Endometrial microvascular endothelial cells (primary cell): ENCODE data around the gene TMEM237. TPM values are rescaled to one million over a fixed set of nuclear protein-coding genes. Genes with fewer than 3 reads are reported as not detected.
"Not testable (repeated sequence)": the region's sequence is repeated elsewhere in the genome, so short reads cannot be mapped to it uniquely, and the experiment has no call there.

Experiments used
- in situ Hi-C: cut with HindIII; loops from 2 replicates; pipeline ENCODE4 v1.10.0; 2017; ENCODE audit warnings: low sequenced_read_pairs, low pct_unique_long_range_greater_than_20kb; ENCODE audit errors: inconsistent ontology term
- total RNA-seq: library from RNA; depleted of rRNA; stranded (reverse); fragments of >200 nt; gene quantifications from one replicate; pipeline ENCODE4 v1.2.3, GENCODE V29; 2015; ENCODE audit errors: inconsistent ontology term

The TMEM237 gene
- total RNA-seq: 49.7 TPM

DNA sequence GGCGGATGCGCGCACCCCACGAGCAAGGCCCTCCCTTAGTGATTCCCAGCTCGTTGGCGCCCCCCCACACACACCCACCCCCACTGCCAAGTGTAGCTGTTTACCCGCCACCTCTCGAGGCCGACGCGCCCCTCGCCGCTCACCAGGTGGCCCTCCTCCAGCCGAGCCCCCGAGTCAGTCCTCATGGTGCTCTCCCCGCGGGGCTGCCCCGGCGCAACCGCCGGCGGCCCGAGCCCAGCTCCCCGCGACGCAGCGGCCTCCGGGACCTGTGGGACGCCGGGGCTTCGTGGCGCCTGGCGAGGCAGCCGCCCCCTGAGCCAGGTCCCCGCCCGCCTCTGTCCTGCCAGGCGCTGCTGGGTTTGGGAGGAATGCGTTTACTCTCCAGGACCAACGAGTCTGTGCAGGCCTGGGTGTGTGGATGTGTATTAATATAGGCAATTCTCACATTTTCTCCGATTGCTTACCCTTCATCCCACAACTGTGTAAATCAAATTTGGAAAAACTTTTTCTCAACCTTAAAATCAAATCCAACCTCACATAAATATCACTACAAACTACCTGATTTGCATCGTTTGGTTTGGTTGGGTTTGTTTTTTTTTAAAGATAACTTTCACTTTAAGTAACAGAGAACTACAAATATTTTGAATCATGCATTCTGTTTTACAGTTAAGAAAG, at the start of gene TMEM237:
TSS of gene TMEM237 (minus strand) at position 288 of the 675 bp plus-strand sequence. CDS start at position 185, 103 bp downstream.
- in situ Hi-C loops: no loop called here

GRCh38 chr2:201685156-201685555, 41.9 kb upstream of the TMEM237 start:
- in situ Hi-C loops: no loop called here

- in situ Hi-C loops: no loop called here
Observed at GRCh38 chr2:201680743-201681142, 37.4 kb upstream of the TMEM237 start.

GRCh38 chr2:201678401-201678800, 35.1 kb upstream of the TMEM237 start:
- in situ Hi-C loops: no loop called here

- in situ Hi-C loops: no loop called here
Observed at GRCh38 chr2:201675454-201675853, 32.2 kb upstream of the TMEM237 start.

DNA sequence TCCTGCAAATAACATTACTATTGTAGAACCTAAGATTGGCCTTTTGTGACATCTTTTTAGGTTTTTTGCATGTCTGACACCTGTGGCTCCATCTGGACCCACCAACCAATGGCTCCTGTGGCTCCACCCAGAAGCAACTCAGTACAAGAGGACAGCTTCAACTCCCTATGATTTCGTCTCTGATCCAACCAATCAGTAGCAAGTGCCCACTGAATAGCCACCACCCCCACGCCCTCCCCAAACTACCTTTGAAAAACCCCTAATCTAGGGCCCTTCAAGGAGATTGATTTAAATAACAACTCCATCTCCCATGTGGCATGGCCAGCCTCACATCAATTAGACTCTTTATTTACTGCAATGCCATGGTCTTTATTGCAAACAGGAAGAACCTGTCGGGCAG, 31.5 kb upstream of the TMEM237 start:
- in situ Hi-C loops: no loop called here

- in situ Hi-C loops: no loop called here
Observed at GRCh38 chr2:201674298-201674697, 31.0 kb upstream of the TMEM237 start.

DNA sequence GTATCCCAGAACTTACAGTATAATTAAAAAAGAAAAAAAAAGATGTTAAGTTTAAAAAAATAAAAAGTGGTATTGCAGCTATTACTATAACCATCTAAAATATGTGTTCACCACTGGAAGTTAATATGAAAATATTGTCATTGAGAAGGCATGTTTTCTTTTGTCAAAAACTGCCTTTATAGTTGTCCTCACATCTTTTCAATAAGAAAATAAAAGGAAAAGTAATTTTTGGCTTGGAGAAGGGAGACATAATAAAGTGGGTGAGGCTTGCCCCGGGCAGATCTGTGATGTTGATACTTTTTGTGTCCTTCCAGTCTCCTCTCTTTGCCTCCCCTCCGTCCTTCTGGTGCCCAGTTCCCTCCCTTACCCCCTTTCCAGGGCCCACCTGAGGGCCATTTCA, 30.2 kb upstream of the TMEM237 start:
- in situ Hi-C loops: no loop called here

GRCh38 chr2:201671205-201671604, 27.9 kb upstream of the TMEM237 start:
- in situ Hi-C loops: not testable (repeated sequence)

- in situ Hi-C loops: no loop called here
Observed at GRCh38 chr2:201669865-201670264, 26.6 kb upstream of the TMEM237 start.

- in situ Hi-C loops: no loop called here
Observed at GRCh38 chr2:201668402-201668910, 25.2 kb upstream of the TMEM237 start.

GRCh38 chr2:201664334-201664733, 21.0 kb upstream of the TMEM237 start:
- in situ Hi-C loops: no loop called here

- in situ Hi-C loops: no loop called here
Observed at GRCh38 chr2:201661366-201661765, 18.1 kb upstream of the TMEM237 start.

- in situ Hi-C loops: no loop called here
Observed at GRCh38 chr2:201660293-201660895, 17.1 kb upstream of the TMEM237 start.

DNA sequence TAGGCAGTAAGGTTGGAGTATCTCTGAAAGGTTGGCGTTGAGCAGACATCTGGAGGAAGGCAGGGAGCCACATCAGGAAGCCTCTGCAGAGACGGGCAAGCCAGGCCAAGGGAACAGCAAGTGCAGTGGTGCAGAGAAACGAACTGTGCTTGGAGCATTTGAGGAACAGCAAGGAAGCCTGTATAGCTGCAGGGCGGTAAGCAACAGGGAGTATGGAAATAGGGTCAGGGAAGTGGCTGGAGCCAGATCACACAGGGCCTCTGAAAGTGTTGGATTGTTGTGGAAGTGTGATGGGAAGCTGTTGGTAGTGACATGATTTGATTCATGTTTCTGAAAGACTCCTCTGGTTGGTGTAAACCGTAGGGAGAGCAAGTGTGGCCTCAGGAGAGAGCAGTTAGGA, 13.4 kb upstream of the TMEM237 start:
- in situ Hi-C loops: no loop called here

DNA sequence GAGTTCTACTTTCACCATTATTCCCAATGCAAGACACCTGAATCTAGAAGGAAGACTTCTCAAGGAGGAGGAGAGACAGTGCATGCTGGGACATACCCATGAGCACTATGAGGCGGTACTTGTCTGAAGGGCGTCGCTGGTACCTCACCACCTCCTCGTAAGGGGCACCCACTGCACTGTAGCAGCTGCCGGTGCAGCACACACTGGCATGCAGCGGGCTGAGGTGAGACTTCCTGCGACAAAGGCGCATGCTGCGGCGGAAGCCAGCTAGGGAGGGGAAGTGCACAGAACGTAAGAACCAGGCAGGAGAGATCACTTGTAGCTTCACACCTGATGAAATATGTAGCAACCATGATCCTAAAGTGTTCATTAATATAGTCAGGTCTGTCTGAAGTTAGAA, 12.8 kb upstream of the TMEM237 start:
- in situ Hi-C loops: no loop called here

DNA sequence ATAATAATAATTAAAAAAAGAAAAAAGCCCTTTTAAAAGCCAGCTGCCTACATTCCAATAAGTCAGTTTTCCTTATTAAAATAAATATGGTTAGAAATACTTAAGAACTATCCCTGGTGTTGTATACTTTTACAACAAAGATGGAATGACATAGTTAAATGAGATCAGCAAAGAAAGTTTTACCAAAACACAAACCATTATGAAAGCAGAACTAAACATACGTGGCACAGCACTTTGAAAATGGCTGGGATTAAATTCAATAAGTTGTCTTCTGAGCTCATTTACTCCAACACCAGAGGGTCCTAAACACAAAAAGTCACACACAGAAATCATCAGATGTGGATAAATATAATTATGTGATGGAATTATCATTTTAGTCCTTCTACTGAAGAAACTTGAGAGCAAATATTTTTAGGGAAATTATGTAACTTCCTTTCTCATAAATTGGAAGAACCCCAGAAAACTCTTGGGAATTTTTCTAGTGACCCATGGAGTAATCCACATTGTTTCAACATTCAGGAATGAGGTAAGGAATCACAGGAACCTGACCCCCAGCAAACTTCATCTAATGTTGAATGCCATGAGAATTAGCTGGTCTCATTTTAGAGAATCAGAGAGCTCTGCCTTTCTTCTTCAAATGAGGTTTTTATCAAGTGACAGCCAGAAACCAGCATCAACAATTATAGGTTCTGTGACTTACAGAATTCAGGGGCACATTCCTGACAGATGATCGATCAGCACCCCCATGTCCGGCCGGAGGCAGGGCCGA, 11.5 kb upstream of the TMEM237 start:
- in situ Hi-C loops: no loop called here

- in situ Hi-C loops: no loop called here
Observed at GRCh38 chr2:201653221-201653620, 9.9 kb upstream of the TMEM237 start.

GRCh38 chr2:201649442-201649841, 6.1 kb upstream of the TMEM237 start:
- in situ Hi-C loops: no loop called here

GRCh38 chr2:201647431-201647830, 4.1 kb upstream of the TMEM237 start:
- in situ Hi-C loops: no loop called here
